ENCODE data around the gene CDH13.

Gene CDH13

GRCh38 chr16:83706394-83706793 is 1079.6 kb downstream of the CDH13 start:
- Histone ChIP-seq H3K27ac (no peak overlapping the region), H3K4me3 (no peak overlapping the region), H3K9me3 (ENCODE audit: low read depth, low read length) (no peaks in the 10 kb centered on the region), H3K36me3 (ENCODE audit: insufficient read depth, low read length) (no peaks in the 10 kb centered on the region), H3K9ac (ENCODE audit: insufficient read length) (no peak overlapping the region)
- DNase-seq (ENCODE audit: low read depth, low spot score) = no peak
- no peak for TF ChIP-seq FOXP2 (optimal IDR thresholded peaks at IDR 0.05; ENCODE audit: control extremely low read depth, extremely low read length, insufficient read depth)
- no peak for TF ChIP-seq POLR2AphosphoS5 (IDR thresholded peaks at IDR 0.05; ENCODE audit: borderline replicate concordance, low read depth, low read length)
- TF ChIP-seq EZH2 (IDR thresholded peaks at IDR 0.05) = no peak

DNA sequence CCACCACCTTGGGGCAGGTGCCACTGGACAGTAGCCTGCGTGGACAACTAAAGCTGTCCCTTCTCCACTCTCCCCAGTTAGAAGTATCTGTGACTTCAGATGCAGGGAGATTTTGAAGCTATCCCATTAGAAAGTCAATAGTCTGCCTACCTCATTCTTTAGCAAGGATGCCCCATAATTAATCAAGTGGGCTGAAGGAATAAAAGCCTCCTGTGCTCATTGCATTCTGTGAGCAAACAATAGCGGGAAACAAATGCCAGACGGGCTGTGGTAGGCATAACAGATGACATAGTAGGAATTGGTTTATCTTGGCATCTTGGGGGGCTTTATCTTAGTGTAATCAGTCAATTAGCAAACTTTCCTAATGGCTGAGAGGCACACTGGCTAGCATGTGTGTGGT is 1084.3 kb downstream of the CDH13 start:
- no peaks in the 10 kb centered on the region for H3K9me3 ChIP-seq (ENCODE audit: low read depth, low read length)
- H3K27ac ChIP-seq = no peak overlapping the region
- H3K4me3 ChIP-seq = no peak overlapping the region
- no peak for DNase-seq (ENCODE audit: low read depth, low spot score)
- no peak overlapping the region for H3K9ac ChIP-seq (ENCODE audit: insufficient read length)
- H3K36me3 ChIP-seq (ENCODE audit: insufficient read depth, low read length) = no peaks in the 10 kb centered on the region
- TF ChIP-seq POLR2AphosphoS5 (IDR thresholded peaks at IDR 0.05; ENCODE audit: borderline replicate concordance, low read depth, low read length) (no peak), EZH2 (IDR thresholded peaks at IDR 0.05) (no peak), FOXP2 (optimal IDR thresholded peaks at IDR 0.05; ENCODE audit: control extremely low read depth, extremely low read length, insufficient read depth) (no peak)

- H3K27ac ChIP-seq = no peak overlapping the region
- H3K9me3 ChIP-seq (ENCODE audit: low read depth, low read length) = no peaks in the 10 kb centered on the region
- no peak overlapping the region for H3K9ac ChIP-seq (ENCODE audit: insufficient read length)
- no peak for DNase-seq (ENCODE audit: low read depth, low spot score)
- no peak overlapping the region for H3K4me3 ChIP-seq
- H3K36me3 ChIP-seq (ENCODE audit: insufficient read depth, low read length) = no peaks in the 10 kb centered on the region
- TF ChIP-seq FOXP2 (optimal IDR thresholded peaks at IDR 0.05; ENCODE audit: control extremely low read depth, extremely low read length, insufficient read depth) (no peak), POLR2AphosphoS5 (IDR thresholded peaks at IDR 0.05; ENCODE audit: borderline replicate concordance, low read depth, low read length) (no peak), EZH2 (IDR thresholded peaks at IDR 0.05) (no peak)
Observed at GRCh38 chr16:83713597-83713996, 1086.8 kb downstream of the CDH13 start.

DNA sequence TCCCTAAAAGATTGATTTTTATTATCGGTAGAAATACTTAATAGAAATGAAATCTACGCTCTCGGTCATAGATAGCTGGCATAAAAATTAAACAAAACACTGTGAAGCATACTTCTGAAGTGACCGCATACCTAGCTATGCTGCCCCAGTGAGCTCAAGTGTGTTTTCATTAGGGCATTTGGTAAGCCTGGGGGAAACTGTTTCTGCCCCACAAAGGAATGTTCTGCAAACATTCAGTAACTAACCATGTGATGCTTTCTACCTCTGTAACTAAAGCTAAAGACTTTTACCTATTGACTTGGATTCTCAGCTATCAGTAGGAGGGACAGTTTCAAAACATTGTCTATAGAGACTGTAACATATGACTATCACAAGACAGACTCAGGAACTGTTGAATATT is 1087.5 kb downstream of the CDH13 start:
- TF ChIP-seq FOXP2 (optimal IDR thresholded peaks at IDR 0.05; ENCODE audit: control extremely low read depth, extremely low read length, insufficient read depth) = no peak
- no peak for DNase-seq (ENCODE audit: low read depth, low spot score)
- Histone ChIP-seq H3K4me3 (no peak overlapping the region), H3K36me3 (ENCODE audit: insufficient read depth, low read length) (no peaks in the 10 kb centered on the region), H3K9me3 (ENCODE audit: low read depth, low read length) (no peaks in the 10 kb centered on the region), H3K9ac (ENCODE audit: insufficient read length) (no peak overlapping the region), H3K27ac (no peak overlapping the region)

DNA sequence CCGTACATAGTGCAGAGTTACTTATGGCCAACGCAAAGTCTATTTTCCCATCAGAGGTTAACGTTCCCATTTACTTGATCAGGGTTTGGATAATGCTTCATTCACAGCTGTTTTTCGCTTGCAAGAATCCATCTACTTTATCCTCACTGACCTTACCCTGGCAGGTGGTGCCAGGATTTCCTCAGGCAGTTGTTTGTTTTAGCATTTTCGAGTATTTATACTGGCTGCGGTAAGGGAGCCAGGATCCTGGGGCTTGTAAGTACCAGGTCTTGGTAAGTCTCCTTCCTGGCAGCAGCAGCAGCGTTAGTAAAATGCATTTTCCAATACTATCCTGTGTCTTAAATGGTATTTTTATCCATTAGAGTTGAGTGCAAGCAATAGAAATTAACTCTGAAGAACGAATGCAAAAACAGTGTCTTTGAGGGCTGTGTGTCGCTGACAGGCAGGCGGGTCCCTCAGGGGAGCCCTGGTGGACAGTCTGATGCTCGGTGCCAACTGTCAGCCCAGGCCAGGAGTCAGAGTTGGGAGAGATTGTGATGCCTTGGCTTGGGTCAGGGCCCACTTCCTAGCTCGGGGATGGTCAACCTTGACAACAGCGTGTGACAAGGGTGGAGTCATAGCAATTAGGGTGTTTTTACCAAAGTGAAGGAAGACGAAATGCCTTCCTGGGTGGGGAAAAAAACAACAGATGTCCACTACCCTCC is 1088.6 kb downstream of the CDH13 start:
- no peak for DNase-seq (ENCODE audit: low read depth, low spot score)
- TF ChIP-seq POLR2AphosphoS5 (IDR thresholded peaks at IDR 0.05; ENCODE audit: borderline replicate concordance, low read depth, low read length) (no peak), FOXP2 (optimal IDR thresholded peaks at IDR 0.05; ENCODE audit: control extremely low read depth, extremely low read length, insufficient read depth) (no peak), EZH2 (IDR thresholded peaks at IDR 0.05) (no peak)

GRCh38 chr16:83717308-83717707 is 1090.5 kb downstream of the CDH13 start:
- H3K36me3 ChIP-seq (ENCODE audit: insufficient read depth, low read length) = no peaks in the 10 kb centered on the region
- H3K4me3 ChIP-seq = no peak overlapping the region
- no peak overlapping the region for H3K9ac ChIP-seq (ENCODE audit: insufficient read length)
- no peak for TF ChIP-seq POLR2AphosphoS5 (IDR thresholded peaks at IDR 0.05; ENCODE audit: borderline replicate concordance, low read depth, low read length)
- no peak for TF ChIP-seq EZH2 (IDR thresholded peaks at IDR 0.05)
- TF ChIP-seq FOXP2 (optimal IDR thresholded peaks at IDR 0.05; ENCODE audit: control extremely low read depth, extremely low read length, insufficient read depth) = no peak
- no peaks in the 10 kb centered on the region for H3K9me3 ChIP-seq (ENCODE audit: low read depth, low read length)
- no peak overlapping the region for H3K27ac ChIP-seq
- no peak for DNase-seq (ENCODE audit: low read depth, low spot score)

More for the DNA sequence above, 1088.6 kb downstream of the CDH13 start:
- Histone ChIP-seq H3K27ac (no peak overlapping the region), H3K4me3 (no peak overlapping the region), H3K9me3 (ENCODE audit: low read depth, low read length) (no peaks in the 10 kb centered on the region), H3K36me3 (ENCODE audit: insufficient read depth, low read length) (no peaks in the 10 kb centered on the region), H3K9ac (ENCODE audit: insufficient read length) (no peak overlapping the region)

DNA sequence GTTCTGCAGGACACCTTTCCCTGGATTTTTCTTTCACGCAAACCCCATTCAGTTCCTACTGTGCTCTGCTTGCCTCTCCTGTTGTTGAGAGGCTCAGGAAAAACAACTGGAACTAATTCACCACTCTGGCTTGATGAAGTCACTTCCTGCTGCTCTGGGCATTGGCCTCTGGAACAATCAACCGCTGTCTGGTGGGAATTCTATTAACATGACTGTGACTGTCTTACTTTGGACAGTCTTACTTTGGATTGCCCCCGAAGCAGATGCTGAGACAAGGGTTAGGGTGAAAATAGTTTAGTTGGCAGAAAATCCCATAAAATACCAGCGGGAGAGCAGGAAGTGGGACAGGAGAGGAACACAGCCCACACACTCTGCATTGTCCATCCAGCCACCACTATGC is 1091.0 kb downstream of the CDH13 start:
- Histone ChIP-seq H3K9ac (ENCODE audit: insufficient read length) (no peak overlapping the region), H3K36me3 (ENCODE audit: insufficient read depth, low read length) (no peaks in the 10 kb centered on the region), H3K9me3 (ENCODE audit: low read depth, low read length) (no peaks in the 10 kb centered on the region), H3K27ac (no peak overlapping the region), H3K4me3 (no peak overlapping the region)
- TF ChIP-seq FOXP2 (optimal IDR thresholded peaks at IDR 0.05; ENCODE audit: control extremely low read depth, extremely low read length, insufficient read depth) = no peak
- no peak for TF ChIP-seq POLR2AphosphoS5 (IDR thresholded peaks at IDR 0.05; ENCODE audit: borderline replicate concordance, low read depth, low read length)
- no peak for TF ChIP-seq EZH2 (IDR thresholded peaks at IDR 0.05)
- no peak for DNase-seq (ENCODE audit: low read depth, low spot score)

DNA sequence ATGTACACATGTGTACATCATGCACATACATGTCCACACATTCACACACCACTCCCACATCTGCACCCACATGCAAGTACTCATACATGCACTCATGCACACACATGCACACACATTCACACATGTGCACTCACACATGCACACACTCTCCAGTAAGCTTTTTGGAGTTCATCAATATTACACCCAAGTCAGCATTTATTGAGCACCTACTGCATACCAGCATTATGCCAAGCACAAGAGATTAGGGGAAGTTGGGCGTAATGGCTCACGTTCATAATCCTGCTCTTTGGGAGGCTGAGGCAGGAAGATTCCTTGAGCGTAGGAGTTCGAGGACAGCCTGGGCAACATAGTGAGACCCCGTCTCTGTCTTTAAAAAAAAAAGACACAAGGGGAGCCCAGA is 1093.4 kb downstream of the CDH13 start:
- Histone ChIP-seq H3K36me3 (ENCODE audit: insufficient read depth, low read length) (no peaks in the 10 kb centered on the region), H3K27ac (no peak overlapping the region), H3K4me3 (no peak overlapping the region), H3K9me3 (ENCODE audit: low read depth, low read length) (no peaks in the 10 kb centered on the region), H3K9ac (ENCODE audit: insufficient read length) (no peak overlapping the region)
- TF ChIP-seq EZH2 (IDR thresholded peaks at IDR 0.05) (no peak), FOXP2 (optimal IDR thresholded peaks at IDR 0.05; ENCODE audit: control extremely low read depth, extremely low read length, insufficient read depth) (no peak), POLR2AphosphoS5 (IDR thresholded peaks at IDR 0.05; ENCODE audit: borderline replicate concordance, low read depth, low read length) (no peak)
- DNase-seq (ENCODE audit: low read depth, low spot score) = no peak

DNA sequence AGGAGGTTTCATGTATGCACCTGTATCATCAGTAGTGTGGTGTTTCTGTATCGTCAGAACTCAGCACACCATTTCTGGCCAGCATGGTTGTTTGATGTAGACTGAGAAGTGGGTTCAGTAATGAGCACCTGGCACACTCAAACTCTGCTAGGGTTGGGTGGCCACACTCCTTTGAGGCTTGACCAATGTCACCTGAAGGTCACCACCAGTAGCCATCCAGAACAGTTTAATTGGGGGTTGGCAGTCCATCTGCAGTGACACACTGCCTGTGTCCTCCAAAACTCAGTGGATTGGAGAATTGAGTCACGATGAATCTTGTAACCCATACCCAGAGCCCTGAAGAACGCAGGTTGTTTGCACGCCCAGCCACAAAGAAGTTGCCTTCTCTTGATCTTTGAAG is 1094.2 kb downstream of the CDH13 start:
- Histone ChIP-seq H3K9me3 (ENCODE audit: low read depth, low read length) (no peaks in the 10 kb centered on the region), H3K9ac (ENCODE audit: insufficient read length) (no peak overlapping the region), H3K36me3 (ENCODE audit: insufficient read depth, low read length) (no peaks in the 10 kb centered on the region), H3K4me3 (no peak overlapping the region), H3K27ac (no peak overlapping the region)
- no peak for TF ChIP-seq POLR2AphosphoS5 (IDR thresholded peaks at IDR 0.05; ENCODE audit: borderline replicate concordance, low read depth, low read length)
- no peak for TF ChIP-seq FOXP2 (optimal IDR thresholded peaks at IDR 0.05; ENCODE audit: control extremely low read depth, extremely low read length, insufficient read depth)
- no peak for TF ChIP-seq EZH2 (IDR thresholded peaks at IDR 0.05)
- no peak for DNase-seq (ENCODE audit: low read depth, low spot score)

Measured in SK-N-MC (cell line).